Esophagus squamous epithelium (tissue), 4 donors: ENCODE measurements around the gene ZNF714.

ENCODE experiments used
- CTCF ChIP-seq, 6 experiments: fragments of 450-650 bp in 4 of 6; fragments of 200-600 bp in 2 of 6; sonication (generic) in 2 of 6; IDR thresholded peaks; one replicate each; pipeline ENCODE4 v1.5.1; 2016 to 2019; ENCODE audit warnings: antibody characterized with exemption in 6 of 6, mild to moderate bottlenecking in 4 of 6, moderate library complexity in 4 of 6
- POLR2A ChIP-seq, 4 donors: fragments of 450-650 bp; IDR thresholded peaks; one replicate each; pipeline ENCODE4 v1.6.1; 2017; ENCODE audit warnings: antibody characterized with exemption in 4 of 4, mild to moderate bottlenecking in 4 of 4, moderate library complexity in 3 of 4

- TF ChIP-seq CTCF (IDR thresholded peaks at IDR 0.05) (no peak), POLR2A (IDR thresholded peaks at IDR 0.05) (no peak)
Observed at GRCh38 chr19:21166436-21166835, 84.4 kb downstream of the ZNF714 start.
